Fibroblast of peridontal ligament (primary cell): ENCODE results near the gene ARHGAP30.
"Not testable (repeated sequence)": the region's sequence is repeated elsewhere in the genome, so short reads cannot be mapped to it uniquely, and the experiment has no call there.

ENCODE experiments used
- DNase-seq: peaks from one replicate; pipeline ENCODE4 v3.0.0-alpha.2; 2010; ENCODE audit errors: extremely low read depth

ARHGAP30 gene

GRCh38 chr1:161069731-161070270, at the start of gene ARHGAP30:
Gene ARHGAP30 (minus strand): TSS chr1:161069891. CDS start chr1:161069624, 267 bp downstream.
- no peak for DNase-seq

- DNase-seq, result peak; percentile 74
Measured at GRCh38 chr1:161117759-161118581, 48.3 kb upstream of the ARHGAP30 start, which contains the start of the genes NIT1 and PFDN2. Gene NIT1 (plus strand): TSS chr1:161118105. CDS start chr1:161118177, 72 bp downstream. Gene PFDN2 (minus strand): TSS chr1:161118037. CDS start chr1:161118026, 11 bp downstream.

GRCh38 chr1:161115961-161116360, 46.3 kb upstream of the ARHGAP30 start:
- DNase-seq, result not testable (repeated sequence)

GRCh38 chr1:161115132-161115711, 45.5 kb upstream of the ARHGAP30 start:
- peak; percentile 37 for DNase-seq

GRCh38 chr1:161114556-161114955, 44.9 kb upstream of the ARHGAP30 start:
- DNase-seq, result no peak

GRCh38 chr1:161113915-161114314, 44.2 kb upstream of the ARHGAP30 start:
- no peak for DNase-seq

GRCh38 chr1:161111527-161111926, 41.8 kb upstream of the ARHGAP30 start:
- DNase-seq, result no peak

GRCh38 chr1:161111117-161111516, 41.4 kb upstream of the ARHGAP30 start:
- no peak for DNase-seq

GRCh38 chr1:161106431-161106830, 36.7 kb upstream of the ARHGAP30 start:
- no peak for DNase-seq

GRCh38 chr1:161100556-161100955, 30.9 kb upstream of the ARHGAP30 start:
- no peak for DNase-seq

GRCh38 chr1:161099090-161099802, 29.6 kb upstream of the ARHGAP30 start:
- DNase-seq, result no peak

GRCh38 chr1:161098210-161099068, 28.7 kb upstream of the ARHGAP30 start, which contains the start of gene KLHDC9:
Gene KLHDC9 (plus strand): TSS chr1:161098361. CDS start chr1:161098536, 175 bp downstream.
- peak; percentile 60 for DNase-seq

GRCh38 chr1:161096530-161096929, 26.8 kb upstream of the ARHGAP30 start:
- DNase-seq, result peak; percentile 82

- DNase-seq, result no peak
Measured at GRCh38 chr1:161096015-161096414, 26.3 kb upstream of the ARHGAP30 start.

- no peak for DNase-seq
Measured at GRCh38 chr1:161095230-161095629, 25.5 kb upstream of the ARHGAP30 start.

GRCh38 chr1:161094481-161094880, 24.8 kb upstream of the ARHGAP30 start:
- no peak for DNase-seq

GRCh38 chr1:161092621-161093028, 22.9 kb upstream of the ARHGAP30 start:
- no peak for DNase-seq

- no peak for DNase-seq
Measured at GRCh38 chr1:161091796-161092507, 22.3 kb upstream of the ARHGAP30 start.

- DNase-seq, result no peak
Measured at GRCh38 chr1:161091093-161091492, 21.4 kb upstream of the ARHGAP30 start.

- no peak for DNase-seq
Measured at GRCh38 chr1:161090617-161091016, 20.9 kb upstream of the ARHGAP30 start.
